ENCODE measurements around the gene RHAG. TPM values are rescaled to one million over a fixed set of nuclear protein-coding genes. Genes with fewer than 3 reads are reported as not detected.
"Not testable (repeated sequence)": the region's sequence is repeated elsewhere in the genome, so short reads cannot be mapped to it uniquely, and the experiment has no call there.

RHAG gene
- total RNA-seq, 1 donor from 2014 or later = not detected

- TF ChIP-seq, protein P1, sequence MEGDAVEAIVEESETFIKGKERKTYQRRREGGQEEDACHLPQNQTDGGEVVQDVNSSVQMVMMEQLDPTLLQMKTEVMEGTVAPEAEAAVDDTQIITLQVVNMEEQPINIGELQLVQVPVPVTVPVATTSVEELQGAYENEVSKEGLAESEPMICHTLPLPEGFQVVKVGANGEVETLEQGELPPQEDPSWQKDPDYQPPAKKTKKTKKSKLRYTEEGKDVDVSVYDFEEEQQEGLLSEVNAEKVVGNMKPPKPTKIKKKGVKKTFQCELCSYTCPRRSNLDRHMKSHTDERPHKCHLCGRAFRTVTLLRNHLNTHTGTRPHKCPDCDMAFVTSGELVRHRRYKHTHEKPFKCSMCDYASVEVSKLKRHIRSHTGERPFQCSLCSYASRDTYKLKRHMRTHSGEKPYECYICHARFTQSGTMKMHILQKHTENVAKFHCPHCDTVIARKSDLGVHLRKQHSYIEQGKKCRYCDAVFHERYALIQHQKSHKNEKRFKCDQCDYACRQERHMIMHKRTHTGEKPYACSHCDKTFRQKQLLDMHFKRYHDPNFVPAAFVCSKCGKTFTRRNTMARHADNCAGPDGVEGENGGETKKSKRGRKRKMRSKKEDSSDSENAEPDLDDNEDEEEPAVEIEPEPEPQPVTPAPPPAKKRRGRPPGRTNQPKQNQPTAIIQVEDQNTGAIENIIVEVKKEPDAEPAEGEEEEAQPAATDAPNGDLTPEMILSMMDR (conservative IDR thresholded peaks at IDR 0.05; ENCODE audit: low read depth, low read length) = no peak
- no peak for DNase-seq (ENCODE audit: low read depth)
Measured at GRCh38 chr6:49607391-49607982, 29.2 kb downstream of the RHAG start.

GRCh38 chr6:49606721-49607390 lies 29.8 kb downstream of the RHAG start:
- TF ChIP-seq, protein P1 (conservative IDR thresholded peaks at IDR 0.05; ENCODE audit: low read depth, low read length) = peak; percentile 85
- peak; percentile 26 for DNase-seq (ENCODE audit: low read depth)
- no peak overlapping the region for H3K4me3 ChIP-seq (ENCODE audit: low read depth, low read length)

More at GRCh38 chr6:49607391-49607982, 29.2 kb downstream of the RHAG start:
- H3K4me3 ChIP-seq (ENCODE audit: low read depth, low read length) = no peak overlapping the region

GRCh38 chr6:49604080-49604479 lies 32.6 kb downstream of the RHAG start:
- not testable (repeated sequence) for DNase-seq (ENCODE audit: low read depth); H3K4me3 ChIP-seq (ENCODE audit: low read depth, low read length)

- H3K4me3 ChIP-seq (ENCODE audit: low read depth, low read length); DNase-seq (ENCODE audit: low read depth): not testable (repeated sequence)
Measured at GRCh38 chr6:49587262-49587661, 49.4 kb downstream of the RHAG start.

DNA sequence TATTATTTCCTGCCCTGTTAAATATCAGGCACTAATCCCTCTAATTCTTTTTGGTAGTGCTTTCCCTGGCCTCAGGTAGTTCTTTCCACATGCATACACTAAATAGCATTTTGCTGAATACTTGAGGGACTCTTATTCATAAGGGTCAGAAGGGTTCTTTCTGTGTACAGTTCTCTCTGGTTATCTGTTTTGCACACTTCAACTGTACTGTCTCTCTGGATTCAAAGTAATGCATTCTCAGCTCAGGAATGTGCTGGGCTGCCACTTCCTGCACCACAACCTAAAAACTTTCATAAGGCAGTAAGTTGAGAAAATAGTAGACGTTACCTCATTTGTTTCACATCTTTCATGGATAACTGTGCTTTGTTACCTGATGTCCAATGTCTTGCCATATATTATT lies 54.1 kb downstream of the RHAG start:
- no peak for DNase-seq (ENCODE audit: low read depth)
- TF ChIP-seq, protein P1 (conservative IDR thresholded peaks at IDR 0.05; ENCODE audit: low read depth, low read length) = no peak
- H3K4me3 ChIP-seq (ENCODE audit: low read depth, low read length) = no peak overlapping the region

DNA sequence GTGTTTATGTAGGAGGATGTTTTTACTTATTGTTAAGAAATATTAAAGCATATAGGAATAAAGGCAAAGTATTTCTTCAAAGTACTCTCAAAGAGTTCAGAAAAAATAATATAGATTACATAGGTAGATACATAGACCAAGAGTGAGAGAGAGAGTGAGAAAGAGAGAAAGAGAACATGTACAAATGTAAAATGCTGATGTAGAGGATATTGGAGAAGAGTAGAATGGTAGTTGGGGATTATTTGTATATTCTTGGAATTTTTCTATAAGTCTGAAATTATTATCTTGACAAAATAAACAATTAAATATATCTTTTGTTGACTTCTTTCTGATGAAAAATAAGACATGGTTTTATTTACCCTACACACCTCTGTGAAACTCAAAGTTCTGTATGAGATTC lies 57.0 kb downstream of the RHAG start:
- DNase-seq (ENCODE audit: low read depth) = no peak
- TF ChIP-seq, protein P1 (conservative IDR thresholded peaks at IDR 0.05; ENCODE audit: low read depth, low read length) = no peak

DNA sequence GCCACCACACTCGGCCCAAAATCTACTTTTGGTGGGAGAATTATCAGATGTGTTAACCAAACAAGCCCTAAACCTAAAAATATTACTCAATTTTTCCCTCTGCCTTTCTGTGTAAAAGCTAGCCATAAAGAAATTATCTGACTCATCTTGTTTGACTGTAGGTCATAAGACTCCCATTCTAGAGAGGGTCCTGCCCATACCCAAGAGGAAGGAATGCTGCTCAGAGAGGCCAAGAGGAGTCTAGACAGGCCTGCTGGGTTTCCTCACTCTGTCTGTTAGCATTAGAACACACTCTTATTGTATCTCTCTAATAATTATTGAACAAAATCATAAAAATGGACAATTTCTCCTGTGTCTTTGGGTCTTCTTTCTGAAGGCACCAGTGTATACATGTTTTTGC lies 60.0 kb downstream of the RHAG start:
- no peak overlapping the region for H3K4me3 ChIP-seq (ENCODE audit: low read depth, low read length)
- TF ChIP-seq, protein P1 (conservative IDR thresholded peaks at IDR 0.05; ENCODE audit: low read depth, low read length) = no peak
- DNase-seq (ENCODE audit: low read depth) = no peak

More for the DNA sequence above, 57.0 kb downstream of the RHAG start:
- no peak overlapping the region for H3K4me3 ChIP-seq (ENCODE audit: low read depth, low read length)

DNA sequence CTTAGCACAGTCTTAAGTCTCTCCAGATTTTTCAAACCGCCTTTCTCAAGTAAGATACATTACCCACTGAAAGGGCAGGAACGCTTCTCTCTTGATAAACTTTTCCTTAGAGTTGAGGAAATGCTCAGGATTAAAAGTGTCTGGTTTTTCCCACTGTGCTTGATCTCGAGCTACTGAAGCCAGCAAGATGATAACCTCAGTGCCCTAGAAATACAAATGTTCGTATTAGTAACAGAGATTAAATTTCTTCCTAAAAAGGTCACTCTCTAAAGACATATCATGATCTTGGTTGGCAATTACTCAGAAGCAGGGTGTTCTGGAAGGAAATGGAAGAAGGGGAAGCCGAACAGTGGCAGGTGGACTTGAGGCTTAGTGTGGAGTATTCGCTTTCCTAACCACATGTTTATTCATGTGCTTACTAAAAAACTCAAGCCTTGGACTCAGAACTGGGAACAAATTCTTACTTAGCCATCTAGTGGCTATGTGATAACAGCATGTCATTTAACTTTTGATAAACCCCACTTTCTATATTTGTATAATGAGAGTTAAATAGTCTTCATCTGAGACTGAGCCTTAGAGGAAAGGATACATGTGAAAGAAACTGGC lies 66.1 kb downstream of the RHAG start:
- TF ChIP-seq, protein P1 (conservative IDR thresholded peaks at IDR 0.05; ENCODE audit: low read depth, low read length) = peak; percentile 50
- DNase-seq (ENCODE audit: low read depth) = no peak
- H3K4me3 ChIP-seq (ENCODE audit: low read depth, low read length) = no peak overlapping the region

Data from epithelial cell of proximal tubule (primary cell).